Natural killer cell treated with Interleukin-12 subunit alpha and Interleukin-12 subunit beta and Interleukin-15 and Interleukin-18, amount 100 ng/mL, for 72 hours (primary cell): Measurements from ENCODE around the gene COL4A1. TPM values are rescaled to one million over a fixed set of nuclear protein-coding genes. Genes with fewer than 3 reads are reported as not detected.

Experiments used
- ATAC-seq, 2 donors: fragments of 150-1000 bp; cut with Tn5 transposase in 1 of 2; sonication (Bioruptor Pico), chemical (Tn5 transposase) in 1 of 2; 2 replicates each; pipeline ENCODE4 v1.10.0; 2021
- DNase-seq: peaks from one replicate; pipeline ENCODE4 v3.0.0; 2022; ENCODE audit warnings: low spot score
- H3K27ac Mint-ChIP-seq, 2 donors: 1 replicate in 1 of 2; 2 replicates in 1 of 2; pipeline ENCODE4 v1.8.0; 2022; ENCODE audit warnings: mixed read lengths in 2 of 2, mild to moderate bottlenecking in 1 of 2, moderate library complexity in 1 of 2
- H3K27me3 Mint-ChIP-seq, 2 donors: 1 replicate in 1 of 2; 2 replicates in 1 of 2; pipeline ENCODE4 v1.8.0; 2022; ENCODE audit warnings: mixed read lengths in 2 of 2
- H3K36me3 Mint-ChIP-seq: one replicate; pipeline ENCODE4 v1.8.0; 2022; ENCODE audit warnings: mixed read lengths
- H3K4me1 Mint-ChIP-seq, 2 donors: 1 replicate in 1 of 2; 2 replicates in 1 of 2; pipeline ENCODE4 v1.8.0; 2022; ENCODE audit warnings: low read depth in 2 of 2, mixed read lengths in 2 of 2, mild to moderate bottlenecking in 1 of 2
- H3K4me3 Mint-ChIP-seq: one replicate; pipeline ENCODE4 v1.8.0; 2022; ENCODE audit warnings: mixed read lengths
- H3K9me3 Mint-ChIP-seq: 2 replicates; pipeline ENCODE4 v1.8.0; 2022; ENCODE audit warnings: mixed read lengths
- total RNA-seq, 2 donors: library from RNA; stranded (reverse); gene quantifications; one replicate each; pipeline ENCODE4 v1.2.3, GENCODE V29; 2022

The COL4A1 gene
- total RNA-seq, 2 donors from 2014 or later, result not detected

DNA sequence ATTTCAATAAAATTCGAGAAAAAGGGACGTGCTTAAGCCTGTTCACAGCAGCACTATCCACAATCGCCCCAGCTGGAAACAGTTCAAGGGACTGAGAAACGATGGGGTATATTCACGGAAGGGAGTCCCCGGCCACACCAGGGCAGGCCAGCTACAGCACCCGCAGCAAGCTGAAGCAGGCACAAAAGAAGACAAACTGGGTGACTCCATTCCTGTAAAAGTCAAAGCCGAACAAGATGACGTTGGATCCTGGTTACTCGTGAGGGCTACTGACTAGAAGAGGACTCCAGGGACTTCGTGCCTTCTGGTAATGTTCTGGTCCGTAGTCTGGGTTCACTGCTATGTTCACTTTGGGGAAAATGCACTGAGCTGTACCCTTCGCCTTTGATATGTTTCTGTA, 57.6 kb downstream of the COL4A1 start:
- Mint-ChIP-seq H3K4me3 (no peak overlapping the region), H3K27me3 (peaks cover 7 to 12% of the 10 kb centered on the region in 2 donors), H3K27ac (no peak overlapping the region), H3K4me1 (no peaks in the 10 kb centered on the region), H3K9me3 (no peaks in the 10 kb centered on the region), H3K36me3 (no peaks in the 10 kb centered on the region)
- ATAC-seq, result no peak
- DNase-seq, result no peak

DNA sequence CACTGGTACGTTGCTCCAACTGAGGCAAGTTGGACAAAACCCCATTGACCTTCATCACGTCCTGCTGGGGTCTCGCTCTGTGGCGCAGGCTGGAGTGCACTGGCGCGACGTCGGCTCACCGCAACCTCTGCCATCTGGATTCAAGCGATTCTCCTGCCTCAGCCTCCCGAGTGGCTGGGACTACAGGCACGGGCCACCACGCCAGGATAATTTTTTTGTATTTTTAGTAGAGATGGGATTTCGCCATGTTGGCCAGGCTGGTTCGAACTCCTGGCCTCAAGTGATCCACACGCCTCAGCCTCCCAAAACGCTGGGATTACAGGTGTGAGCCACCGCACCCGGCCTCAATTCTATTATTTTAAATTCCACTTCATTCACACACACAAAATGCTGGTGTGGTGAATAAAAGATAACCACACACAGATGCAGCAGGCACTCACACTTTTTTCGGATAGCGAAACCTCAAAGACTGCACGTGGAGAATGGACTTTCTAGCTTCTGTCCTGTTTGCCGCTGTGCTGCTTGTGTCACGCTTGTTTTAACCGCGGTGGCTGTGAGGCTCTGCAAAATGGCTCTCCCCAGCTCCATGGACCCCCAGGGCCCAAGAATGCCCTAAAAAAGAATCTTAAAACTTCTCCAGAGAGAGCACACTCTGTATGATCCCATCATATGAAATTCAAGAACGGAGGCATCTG, 58.4 kb downstream of the COL4A1 start:
- Mint-ChIP-seq H3K4me3 (no peak overlapping the region), H3K4me1 (no peaks in the 10 kb centered on the region), H3K27ac (no peak overlapping the region), H3K9me3 (no peaks in the 10 kb centered on the region), H3K36me3 (no peaks in the 10 kb centered on the region), H3K27me3 (peaks cover 7 to 12% of the 10 kb centered on the region in 2 donors)
- DNase-seq, result no peak
- no peak for ATAC-seq

DNA sequence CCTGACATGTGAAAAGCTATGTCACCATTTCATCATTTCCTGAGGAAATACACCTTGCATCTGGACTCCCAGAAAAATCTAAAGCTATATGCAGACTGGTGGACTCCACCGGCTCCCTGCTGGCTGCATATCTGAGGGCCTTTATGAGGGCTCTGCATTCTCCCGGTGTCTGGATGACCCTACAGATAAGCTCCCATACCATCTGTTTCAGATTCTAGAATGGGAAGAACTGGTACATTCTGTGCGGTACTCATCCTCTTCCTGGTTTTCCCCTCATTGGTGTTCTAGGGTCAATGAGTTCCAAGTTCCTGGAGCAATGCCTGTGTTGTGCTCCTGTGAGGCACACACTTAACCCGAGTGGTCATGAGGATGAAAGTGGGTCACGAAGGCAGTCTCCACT, 60.4 kb downstream of the COL4A1 start:
- no peaks in the 10 kb centered on the region for H3K4me1 Mint-ChIP-seq
- H3K27ac Mint-ChIP-seq, result no peak overlapping the region
- H3K4me3 Mint-ChIP-seq, result no peak overlapping the region
- no peaks in the 10 kb centered on the region for H3K36me3 Mint-ChIP-seq
- ATAC-seq (no peak), DNase-seq (no peak)
- no peaks in the 10 kb centered on the region for H3K9me3 Mint-ChIP-seq
- H3K27me3 Mint-ChIP-seq, result peaks cover 7 to 12% of the 10 kb centered on the region in 2 donors

DNA sequence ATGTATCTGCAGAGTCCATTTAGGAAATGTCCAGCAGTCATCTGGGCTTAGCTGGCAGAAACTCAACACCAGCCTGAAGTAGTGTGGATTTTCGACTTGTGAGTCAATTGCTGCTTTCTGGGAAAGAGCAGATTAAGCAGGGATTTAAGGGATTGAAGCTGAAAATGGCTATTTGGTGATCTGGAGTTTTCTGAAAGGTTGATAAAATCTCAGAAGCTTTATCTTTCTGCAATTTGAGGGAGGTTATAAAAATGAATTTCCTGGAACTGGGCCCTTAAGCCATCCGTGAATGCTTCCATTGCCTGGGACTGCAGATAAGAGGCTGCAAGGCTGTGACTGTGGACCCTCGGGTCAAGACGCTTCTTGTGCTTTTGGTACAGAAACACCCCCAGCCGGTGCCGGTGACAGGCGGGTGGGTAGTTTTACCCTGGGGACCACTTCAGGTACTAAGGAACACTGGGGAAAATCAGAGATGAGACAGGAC, 61.5 kb downstream of the COL4A1 start:
- no peak overlapping the region for H3K27ac Mint-ChIP-seq
- H3K36me3 Mint-ChIP-seq, result no peaks in the 10 kb centered on the region
- no peaks in the 10 kb centered on the region for H3K4me1 Mint-ChIP-seq
- H3K4me3 Mint-ChIP-seq, result no peak overlapping the region
- H3K9me3 Mint-ChIP-seq, result no peaks in the 10 kb centered on the region
- ATAC-seq (no peak), DNase-seq (no peak)
- H3K27me3 Mint-ChIP-seq, result peaks cover 7 to 12% of the 10 kb centered on the region in 2 donors

DNA sequence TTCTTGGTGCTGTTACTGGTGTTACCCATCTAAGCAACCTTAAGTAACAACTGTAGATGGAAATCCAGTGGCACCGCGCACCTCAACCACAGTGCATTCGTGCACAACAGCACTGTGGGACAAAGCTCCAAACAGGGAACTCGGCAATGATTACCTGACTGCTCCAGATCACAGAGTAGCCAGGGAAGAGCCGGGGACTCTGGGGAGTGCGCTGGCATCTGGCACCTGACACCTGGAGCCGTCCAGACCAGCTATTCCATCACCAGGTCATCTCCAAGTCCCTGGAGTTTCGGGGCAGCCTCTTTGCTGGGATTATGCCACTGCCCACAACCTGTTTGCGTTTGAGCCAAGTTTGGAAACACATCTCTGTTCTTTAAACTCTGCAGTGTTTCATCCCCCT, 62.0 kb downstream of the COL4A1 start:
- no peak overlapping the region for H3K4me3 Mint-ChIP-seq
- no peaks in the 10 kb centered on the region for H3K36me3 Mint-ChIP-seq
- no peaks in the 10 kb centered on the region for H3K9me3 Mint-ChIP-seq
- no peaks in the 10 kb centered on the region for H3K4me1 Mint-ChIP-seq
- H3K27ac Mint-ChIP-seq, result no peak overlapping the region
- ATAC-seq (no peak), DNase-seq (no peak)
- H3K27me3 Mint-ChIP-seq, result peaks cover 7 to 12% of the 10 kb centered on the region in 2 donors

DNA sequence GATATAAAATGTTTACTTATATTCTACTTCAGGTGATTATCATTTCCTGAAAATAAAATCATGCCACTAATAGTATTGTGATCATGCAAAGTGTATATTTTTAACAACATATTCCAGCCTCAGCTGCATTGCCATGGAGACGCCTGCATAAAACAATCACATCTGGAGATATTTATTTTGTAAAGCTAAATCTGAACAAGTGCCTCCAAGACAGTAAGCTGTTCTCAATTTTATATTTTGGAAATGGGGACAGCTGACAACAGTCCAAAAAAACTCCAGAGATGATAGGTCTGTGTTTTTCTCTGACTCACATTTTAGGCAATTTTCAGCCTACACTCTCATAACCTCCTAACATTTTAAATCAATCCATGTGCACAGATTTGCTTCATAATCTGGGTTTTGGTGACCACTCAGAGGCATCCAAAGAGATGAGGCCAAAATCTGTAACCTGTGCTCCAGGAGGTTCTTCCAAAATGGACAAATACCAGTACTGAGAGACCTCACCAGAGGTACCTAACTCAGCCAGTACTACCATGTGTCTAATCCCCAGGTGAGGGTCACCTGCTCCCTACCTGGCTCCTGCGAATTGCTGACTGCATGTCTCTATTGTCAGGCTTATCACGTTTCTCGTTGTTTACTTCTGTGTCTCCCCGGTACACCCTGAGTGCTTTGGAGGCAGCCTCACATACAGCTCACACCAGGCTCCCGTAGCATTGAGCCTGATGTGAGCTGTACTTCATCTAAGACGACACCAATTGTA, 62.7 kb downstream of the COL4A1 start:
- no peak overlapping the region for H3K27ac Mint-ChIP-seq
- H3K36me3 Mint-ChIP-seq, result no peaks in the 10 kb centered on the region
- peaks cover 7 to 12% of the 10 kb centered on the region in 2 donors for H3K27me3 Mint-ChIP-seq
- H3K9me3 Mint-ChIP-seq, result no peaks in the 10 kb centered on the region
- ATAC-seq (no peak), DNase-seq (no peak)
- H3K4me1 Mint-ChIP-seq, result no peaks in the 10 kb centered on the region
- no peak overlapping the region for H3K4me3 Mint-ChIP-seq

DNA sequence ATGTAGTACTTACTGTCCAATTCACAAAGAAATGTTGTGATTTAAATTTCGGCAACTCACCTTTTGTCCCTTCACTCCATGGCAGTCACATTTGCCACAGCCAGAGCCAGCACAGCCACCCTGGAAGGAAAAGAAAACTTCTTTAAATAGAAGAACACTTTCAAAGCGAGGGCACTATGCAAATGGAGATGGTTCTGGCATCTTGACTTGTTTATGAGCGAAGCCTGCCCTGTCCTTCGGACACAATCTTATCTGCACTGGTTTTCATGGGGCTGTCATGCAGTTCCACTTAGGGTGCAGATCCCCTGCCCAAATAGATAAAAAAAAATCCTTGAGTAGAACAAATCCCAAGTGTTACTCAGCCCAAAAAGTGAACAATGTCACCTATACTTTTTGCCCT, 64.3 kb downstream of the COL4A1 start:
- Mint-ChIP-seq H3K4me1 (no peaks in the 10 kb centered on the region), H3K27me3 (peaks cover 15 to 24% of the 10 kb centered on the region in 2 donors), H3K36me3 (no peaks in the 10 kb centered on the region), H3K27ac (no peak overlapping the region), H3K4me3 (no peak overlapping the region), H3K9me3 (no peaks in the 10 kb centered on the region)
- no peak for DNase-seq
- no peak for ATAC-seq

DNA sequence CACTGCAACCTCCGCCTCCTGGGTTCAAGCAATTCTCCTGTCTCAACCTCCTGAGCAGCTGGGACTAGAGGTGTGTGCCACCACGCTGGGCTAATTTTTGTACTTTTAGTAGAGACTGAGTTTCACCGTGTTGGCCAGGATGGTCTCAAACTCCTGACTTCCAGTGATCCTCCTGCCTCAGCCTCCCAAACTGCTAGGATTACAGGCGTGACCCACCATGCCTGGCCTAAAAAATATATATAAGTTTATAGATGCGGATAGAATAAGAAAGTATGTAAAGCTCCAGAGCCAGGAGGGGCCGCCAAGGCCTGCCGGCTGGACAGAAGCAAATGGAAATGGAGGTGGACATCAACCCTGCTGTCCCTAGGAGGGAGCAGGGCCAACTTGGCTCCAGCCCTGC, 66.0 kb downstream of the COL4A1 start:
- Mint-ChIP-seq H3K27me3 (peaks cover 12 to 14% of the 10 kb centered on the region in 2 donors), H3K27ac (no peak overlapping the region), H3K4me3 (no peak overlapping the region), H3K9me3 (no peaks in the 10 kb centered on the region), H3K36me3 (no peaks in the 10 kb centered on the region), H3K4me1 (no peaks in the 10 kb centered on the region)
- DNase-seq (no peak), ATAC-seq (no peak)

DNA sequence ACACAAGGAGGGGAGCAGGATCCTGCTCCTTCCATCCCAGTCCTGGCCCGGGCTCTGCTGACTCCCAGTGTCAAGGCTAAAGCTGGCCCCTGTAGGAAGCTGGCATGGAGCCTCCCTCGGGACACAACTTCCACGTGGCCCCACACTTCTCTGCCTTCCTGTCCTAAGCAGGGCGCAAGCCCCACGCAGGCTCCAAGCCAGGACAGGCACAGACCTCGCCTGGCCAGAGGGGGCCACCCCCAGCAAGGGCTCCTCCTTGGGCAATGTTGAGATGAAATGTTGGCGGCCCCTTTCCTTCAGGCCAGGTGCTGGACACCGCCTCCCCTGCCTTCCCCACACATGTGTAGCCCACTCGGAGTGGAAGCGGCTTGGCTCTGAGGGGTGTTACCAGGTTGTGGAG, 66.6 kb downstream of the COL4A1 start:
- DNase-seq, result no peak
- no peaks in the 10 kb centered on the region for H3K36me3 Mint-ChIP-seq
- peak in 1 of 2 donors; percentile 41 for ATAC-seq
- peaks cover 12 to 14% of the 10 kb centered on the region in 2 donors for H3K27me3 Mint-ChIP-seq
- H3K9me3 Mint-ChIP-seq, result no peaks in the 10 kb centered on the region
- no peak overlapping the region for H3K27ac Mint-ChIP-seq
- H3K4me1 Mint-ChIP-seq, result no peaks in the 10 kb centered on the region
- no peak overlapping the region for H3K4me3 Mint-ChIP-seq

DNA sequence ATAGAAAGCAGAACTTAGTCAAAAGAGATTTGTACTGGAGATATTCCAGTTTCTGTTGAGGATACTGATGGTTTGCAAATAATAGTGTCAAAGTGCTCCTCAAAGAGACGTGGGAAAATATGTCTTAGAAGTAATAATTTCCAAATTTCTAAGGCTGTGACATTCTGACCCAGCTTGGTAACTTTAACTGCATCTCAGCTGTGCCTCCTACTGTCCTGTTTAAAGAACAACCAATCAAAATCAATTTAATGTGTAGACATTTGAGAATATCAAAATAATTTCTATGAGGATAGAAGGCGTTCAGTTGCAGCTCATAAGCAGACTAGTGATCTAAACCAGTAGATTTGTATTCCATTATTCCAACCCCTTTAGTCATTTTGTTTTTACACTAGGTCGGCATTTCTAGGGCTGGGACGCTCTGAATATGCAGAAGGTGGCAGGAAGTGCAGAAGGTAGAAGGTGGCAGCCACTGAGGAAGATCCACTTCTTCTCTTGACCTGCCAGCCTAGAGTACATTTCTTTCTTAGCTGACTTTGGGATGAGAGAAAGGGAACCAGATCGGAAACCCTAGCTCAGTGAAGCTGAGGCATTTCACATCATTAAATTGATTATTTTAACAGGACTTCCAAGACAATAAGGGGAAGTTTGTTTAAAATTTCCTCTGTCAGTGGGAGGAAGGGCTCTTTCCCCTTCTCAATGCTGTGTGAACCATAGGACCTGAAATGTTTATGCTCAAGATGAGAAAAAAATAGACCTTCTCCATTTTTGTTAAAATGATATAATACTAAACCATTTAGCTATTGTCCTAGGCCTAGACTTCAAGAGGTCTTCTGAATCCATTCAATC, 67.5 kb downstream of the COL4A1 start:
- Mint-ChIP-seq H3K27ac (no peak overlapping the region), H3K4me1 (no peaks in the 10 kb centered on the region), H3K27me3 (peaks cover 12 to 14% of the 10 kb centered on the region in 2 donors), H3K4me3 (no peak overlapping the region), H3K9me3 (no peaks in the 10 kb centered on the region), H3K36me3 (no peaks in the 10 kb centered on the region)
- ATAC-seq (no peak), DNase-seq (no peak)

DNA sequence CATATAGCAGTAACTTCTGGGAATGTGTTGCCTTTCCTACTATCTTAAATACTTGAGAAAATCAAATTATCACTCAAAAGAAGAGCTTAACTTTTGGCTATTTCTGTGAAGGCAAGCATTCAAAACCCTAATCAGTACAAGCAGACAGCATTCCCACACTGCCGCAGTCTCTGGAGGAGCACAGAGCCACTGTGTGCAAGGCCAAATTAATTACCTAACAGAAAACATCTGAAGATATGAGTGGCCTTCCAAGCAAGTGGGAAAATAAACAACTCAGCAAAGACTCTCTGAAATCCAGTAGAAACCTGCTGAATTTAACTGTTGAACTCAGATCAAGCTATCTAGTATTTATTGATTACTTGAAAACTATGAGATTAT, 68.2 kb downstream of the COL4A1 start:
- Mint-ChIP-seq H3K4me1 (no peaks in the 10 kb centered on the region), H3K4me3 (no peak overlapping the region), H3K27me3 (peaks cover 12 to 14% of the 10 kb centered on the region in 2 donors), H3K27ac (no peak overlapping the region), H3K9me3 (no peaks in the 10 kb centered on the region), H3K36me3 (no peaks in the 10 kb centered on the region)
- no peak for DNase-seq
- no peak for ATAC-seq

DNA sequence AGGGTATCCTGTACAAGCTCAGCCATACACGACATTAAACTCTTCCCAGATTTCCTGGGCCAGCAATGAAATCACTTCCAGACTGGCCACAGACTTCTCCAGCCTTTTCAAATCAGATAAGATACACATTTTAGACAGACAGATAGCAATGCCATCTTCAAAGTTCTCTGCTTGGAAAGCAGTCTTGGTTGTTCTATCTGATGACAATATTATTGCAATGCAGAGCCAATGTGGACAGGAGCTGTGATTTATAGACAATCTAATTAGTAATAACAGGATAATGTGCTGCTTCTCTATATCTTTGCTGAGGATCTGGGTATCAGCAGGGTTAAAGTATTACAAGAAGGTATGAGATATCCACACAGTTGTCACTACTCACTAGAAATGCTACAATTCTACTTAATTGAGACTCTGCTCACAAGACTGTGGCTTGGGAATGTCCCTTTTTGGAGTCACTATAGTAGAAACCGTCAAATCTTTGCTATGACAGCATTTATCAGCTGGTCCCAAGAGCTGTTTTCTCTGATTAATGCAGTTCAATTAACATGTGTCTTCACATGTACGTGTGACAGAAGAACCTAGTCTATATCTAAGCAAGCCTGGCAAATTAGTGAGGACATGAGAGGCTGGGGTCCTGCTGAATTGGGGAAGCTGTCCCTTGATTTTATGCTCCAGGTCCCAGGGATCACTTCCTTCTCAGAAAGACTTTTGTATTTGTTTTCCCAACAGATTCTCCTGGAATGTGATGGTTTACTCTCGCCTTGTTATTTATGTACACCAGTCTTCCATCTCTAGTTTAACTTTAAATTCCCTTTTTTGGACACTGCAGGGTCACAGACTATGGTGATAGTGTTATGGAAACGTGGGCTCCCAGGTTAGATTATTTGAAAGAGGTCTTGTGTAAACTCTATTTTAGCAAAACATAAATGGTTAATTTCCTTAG, 68.8 kb downstream of the COL4A1 start:
- peaks cover 15 to 17% of the 10 kb centered on the region in 2 donors for H3K27me3 Mint-ChIP-seq
- no peak overlapping the region for H3K4me3 Mint-ChIP-seq
- DNase-seq, result no peak
- H3K9me3 Mint-ChIP-seq, result no peaks in the 10 kb centered on the region
- no peaks in the 10 kb centered on the region for H3K4me1 Mint-ChIP-seq
- H3K36me3 Mint-ChIP-seq, result no peaks in the 10 kb centered on the region
- H3K27ac Mint-ChIP-seq, result no peak overlapping the region
- no peak for ATAC-seq

DNA sequence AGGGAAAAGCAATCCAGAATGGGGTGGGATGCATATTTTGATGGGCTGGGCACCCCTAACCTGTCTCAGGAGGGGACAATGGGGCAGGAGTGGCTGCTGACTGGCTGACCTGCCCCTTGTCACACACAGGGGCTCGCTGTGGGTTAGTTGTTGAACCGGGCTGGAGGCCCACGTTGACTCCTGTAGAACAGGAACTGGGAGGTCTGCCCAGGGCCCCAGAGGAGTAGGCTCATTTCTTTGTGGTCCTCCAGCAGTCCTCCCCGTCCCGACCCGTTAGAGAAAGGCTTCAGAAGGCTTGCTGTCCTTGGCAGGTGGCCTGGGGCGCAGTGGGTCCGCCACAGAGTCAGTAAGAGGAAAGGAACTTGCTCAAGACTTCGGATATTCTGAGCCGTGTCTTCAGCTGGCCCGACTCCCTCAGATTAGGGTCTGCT, 70.1 kb downstream of the COL4A1 start:
- H3K36me3 Mint-ChIP-seq, result no peaks in the 10 kb centered on the region
- ATAC-seq, result peak in 1 of 2 donors; percentile 52
- DNase-seq, result no peak
- H3K27me3 Mint-ChIP-seq, result peaks cover 17 to 25% of the 10 kb centered on the region in 2 donors
- H3K27ac Mint-ChIP-seq, result no peak overlapping the region
- no peaks in the 10 kb centered on the region for H3K9me3 Mint-ChIP-seq
- no peaks in the 10 kb centered on the region for H3K4me1 Mint-ChIP-seq
- no peak overlapping the region for H3K4me3 Mint-ChIP-seq
